ENCODE results near the gene RTL9.
"Not testable (repeated sequence)": the region's sequence is repeated elsewhere in the genome, so short reads cannot be mapped to it uniquely, and the experiment has no call there.

RTL9 gene

GRCh38 chrX:110358548-110358947, at the start of gene RTL9:
Gene RTL9 (plus strand): TSS chrX:110358848. CDS start chrX:110450618, 91,770 bp downstream.
- no peak for DNase-seq

DNA sequence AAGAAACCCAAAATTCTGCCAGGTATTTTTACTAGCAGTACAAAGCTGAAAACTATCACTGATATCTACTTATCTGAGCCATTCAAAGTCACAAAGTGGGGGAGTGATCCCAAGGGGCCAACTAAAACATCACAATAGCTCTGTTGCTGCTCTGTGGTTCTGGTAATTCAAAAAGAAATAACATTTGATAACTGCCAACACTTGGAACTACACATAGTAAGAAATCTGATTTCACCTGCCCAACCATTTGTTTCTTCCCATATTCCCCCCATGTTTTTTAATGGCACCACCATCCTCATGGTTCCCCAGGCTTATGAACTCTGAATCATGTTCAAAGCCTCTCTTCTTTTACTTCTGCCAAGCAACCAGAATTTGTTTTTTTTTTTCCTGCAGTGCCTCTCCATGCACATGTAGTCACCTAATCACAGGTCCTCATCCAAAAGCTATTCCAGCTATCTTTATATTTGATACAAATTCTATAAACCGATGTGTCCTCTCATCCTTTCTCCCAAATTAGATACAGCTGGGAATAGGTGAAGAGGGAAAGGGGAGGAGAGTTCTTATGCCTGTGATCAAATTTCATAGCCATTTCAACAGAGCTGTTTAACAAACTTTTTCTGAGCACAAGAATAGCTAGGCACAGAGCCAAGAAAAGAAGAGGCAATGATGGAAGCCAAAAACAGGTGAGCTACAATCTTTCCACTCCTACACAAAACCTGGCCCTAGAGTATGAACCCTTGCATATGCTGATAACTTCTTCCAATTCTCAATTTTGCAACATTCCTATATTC, 48.5 kb upstream of the RTL9 start:
- DNase-seq, result no peak

DNA sequence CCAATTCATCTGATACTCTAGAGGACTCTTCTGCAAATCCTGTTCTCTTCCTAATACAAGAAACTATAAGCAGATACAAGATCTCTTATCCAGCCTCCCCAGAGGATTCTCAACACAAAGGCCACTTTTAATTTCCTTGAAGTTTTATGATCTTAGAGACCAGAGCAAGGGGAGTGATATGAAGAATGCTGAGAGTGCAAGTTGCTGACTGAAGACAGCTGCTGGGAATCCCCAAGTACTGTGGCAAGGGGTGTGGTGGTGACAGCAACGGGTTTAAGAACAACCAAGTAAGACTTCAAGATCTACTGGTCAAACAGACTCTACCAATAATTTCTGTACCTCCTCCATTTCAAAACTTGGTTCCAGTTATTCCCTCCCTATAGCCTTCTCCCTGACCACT, 47.8 kb upstream of the RTL9 start:
- DNase-seq, result no peak

DNA sequence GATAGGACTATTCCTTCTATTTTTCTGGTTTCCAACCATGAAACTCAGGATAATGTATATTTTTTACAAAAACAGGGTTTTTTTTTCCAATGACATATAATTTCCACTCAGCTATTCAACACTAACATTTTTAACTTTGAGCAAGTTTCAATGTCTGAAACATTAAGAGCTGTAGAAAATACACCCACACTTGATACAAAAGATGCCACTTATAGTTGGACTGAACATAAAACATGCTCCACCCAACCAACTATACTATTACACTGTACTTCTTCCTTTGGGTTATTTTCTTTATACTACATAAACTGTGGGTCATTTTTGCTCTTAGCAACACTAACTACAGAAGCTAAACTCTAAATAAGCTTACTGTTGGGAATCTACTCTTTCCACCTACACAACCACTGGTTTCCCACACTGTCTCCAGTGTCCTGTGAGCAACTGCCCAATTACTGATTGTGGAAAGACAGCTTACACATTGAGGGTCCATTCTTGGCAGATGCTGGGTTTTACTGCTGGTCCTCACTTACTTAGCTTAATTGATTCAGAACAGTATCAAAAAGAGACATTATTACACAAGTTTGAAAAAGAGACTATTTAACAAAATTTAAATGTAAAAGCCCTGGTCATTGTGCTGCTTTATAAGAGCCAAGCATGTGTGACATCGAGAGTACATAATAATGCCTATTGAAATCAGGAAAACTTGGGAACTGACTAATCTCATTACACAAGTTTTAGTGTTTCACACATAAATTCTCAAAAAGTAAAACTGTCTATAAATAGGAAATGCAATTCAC, 47.0 kb upstream of the RTL9 start:
- no peak for DNase-seq

DNA sequence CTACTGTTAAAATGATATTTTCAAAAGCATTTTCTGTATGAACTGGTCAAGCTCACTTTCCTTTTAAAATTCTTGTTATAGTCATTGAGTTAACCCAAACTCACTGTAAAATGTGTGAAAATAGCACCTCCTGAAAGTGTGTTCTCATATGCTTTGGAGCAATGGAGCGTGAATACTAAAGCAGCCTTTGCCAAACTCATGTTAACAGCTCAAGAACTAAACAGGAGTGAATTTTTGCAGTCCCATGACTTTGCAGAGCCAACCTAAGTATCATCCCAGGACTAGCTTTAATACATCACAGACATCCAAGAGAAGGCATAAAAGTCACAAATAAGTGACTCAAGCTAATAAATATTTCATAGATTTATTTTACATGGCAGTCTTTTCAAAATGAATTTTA, 43.1 kb upstream of the RTL9 start:
- DNase-seq, result no peak

DNA sequence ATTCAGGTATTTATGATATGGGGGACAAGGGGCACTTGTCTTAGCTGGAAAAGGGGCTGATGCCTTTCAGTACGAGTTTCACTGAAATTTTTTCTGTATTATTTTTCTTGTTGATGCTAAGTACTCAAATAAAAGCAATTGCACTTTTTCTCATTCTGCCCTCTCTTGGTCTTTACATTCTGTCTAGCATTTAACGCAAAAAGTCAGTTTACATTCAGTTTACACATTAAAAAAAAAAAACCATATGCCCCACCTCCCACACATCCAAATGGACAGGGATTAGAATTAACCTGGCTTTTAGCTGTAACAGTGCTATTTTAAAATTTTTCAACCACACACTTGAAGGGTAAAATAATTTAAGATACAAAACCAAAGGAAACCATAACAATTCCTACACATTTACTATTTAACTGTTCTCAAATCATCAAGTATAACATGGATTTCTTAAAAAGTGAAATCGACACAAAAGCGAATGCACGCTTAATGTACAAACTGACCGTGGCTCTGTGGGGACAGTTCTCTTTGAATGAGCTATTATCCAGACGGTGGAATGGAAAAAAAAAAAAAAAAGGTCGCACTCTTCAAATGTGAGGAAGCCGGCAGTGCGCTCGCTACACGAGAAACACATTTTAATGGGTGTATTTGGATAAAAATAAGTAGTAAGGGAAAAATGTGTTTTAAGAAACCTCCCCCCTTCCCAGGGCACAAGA, 42.1 kb upstream of the RTL9 start:
- DNase-seq, result peak; percentile 20

DNA sequence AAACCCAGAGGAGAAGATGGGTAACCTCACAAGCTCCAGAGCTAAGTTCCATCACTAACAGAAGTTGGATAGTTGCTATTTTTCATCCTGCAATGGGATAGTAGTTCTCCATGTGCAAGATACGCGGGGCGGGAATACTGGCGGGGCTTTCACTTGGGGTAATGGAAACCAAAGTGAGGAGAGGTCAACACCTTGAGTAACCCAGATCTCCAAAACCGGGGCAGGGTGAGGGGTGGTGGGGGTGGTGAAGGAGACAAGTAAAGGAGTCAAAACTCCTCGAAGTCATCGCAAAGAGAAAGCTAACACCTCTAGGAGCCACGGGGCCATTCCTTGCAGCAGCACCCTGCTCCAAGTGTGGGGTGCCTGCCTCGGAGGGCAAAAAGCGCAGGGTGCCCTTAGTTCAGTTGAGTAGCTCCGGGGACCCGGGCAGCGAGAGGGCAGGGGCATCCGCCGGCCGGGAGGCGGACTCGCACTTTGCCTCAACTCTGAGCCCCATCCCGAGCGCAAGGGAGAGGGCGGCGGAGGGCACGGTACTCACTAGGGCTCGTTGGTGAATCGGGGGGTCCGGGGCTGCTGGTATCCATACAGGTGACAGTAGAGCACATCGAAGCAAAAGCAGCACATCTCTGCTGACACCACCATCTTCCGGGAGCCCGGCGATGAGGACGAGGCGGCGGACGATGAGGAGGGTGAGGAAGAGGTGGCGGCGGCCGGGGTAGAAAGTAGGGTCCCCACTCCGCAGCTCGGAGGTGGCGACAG, 41.4 kb upstream of the RTL9 start:
- peak; percentile 28 for DNase-seq

DNA sequence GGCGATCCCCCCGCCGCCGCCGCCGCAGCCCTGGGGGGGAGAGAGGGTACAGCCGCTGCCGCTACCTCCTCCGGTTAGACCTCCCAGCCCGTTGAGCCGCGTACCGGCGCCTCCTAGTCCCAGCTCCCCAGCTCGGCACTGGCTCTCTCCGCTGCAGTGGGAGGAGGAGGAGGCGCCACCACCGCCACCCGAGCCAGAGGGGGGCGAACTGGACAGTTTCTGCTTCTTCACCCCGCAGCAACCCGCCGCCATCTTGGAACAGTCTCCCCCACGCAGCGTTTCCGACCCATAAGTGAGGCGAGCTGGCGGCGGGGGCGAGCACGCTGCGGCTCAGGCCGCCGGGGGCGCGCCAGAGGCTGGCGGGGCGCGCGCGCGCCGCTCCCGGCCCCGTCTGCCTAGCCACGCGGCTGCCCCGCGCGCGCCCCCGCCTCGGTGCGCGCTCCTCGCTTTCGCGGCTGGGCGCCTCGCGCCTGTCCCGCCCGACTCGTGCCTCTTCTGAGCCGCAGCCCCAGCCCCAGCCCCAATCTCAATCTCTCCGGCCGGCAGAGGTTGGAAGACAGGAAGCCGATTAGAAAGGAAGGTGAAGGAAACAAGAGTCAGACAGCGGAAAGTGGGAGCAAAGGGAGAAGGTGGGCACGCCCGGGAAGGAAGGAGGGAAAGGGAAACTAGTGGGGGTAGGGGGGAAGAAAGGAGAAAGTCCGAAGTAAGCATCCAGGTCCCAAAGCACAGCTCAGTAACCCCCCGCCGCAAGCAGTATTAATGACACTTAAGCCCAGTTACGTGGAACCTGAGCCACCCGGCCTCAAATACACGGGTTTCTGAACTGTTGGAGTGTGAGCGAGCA, 40.6 kb upstream of the RTL9 start, which contains the start of gene AMMECR1:
AMMECR1 (minus strand) TSS at position 266 of the 844 bp plus-strand sequence; CDS start at position 252, 14 bp downstream.
- DNase-seq, result peak; percentile 78

- no peak for DNase-seq
These were observed 40.0 kb upstream of the RTL9 start for GRCh38 chrX:110318664-110318968.

DNA sequence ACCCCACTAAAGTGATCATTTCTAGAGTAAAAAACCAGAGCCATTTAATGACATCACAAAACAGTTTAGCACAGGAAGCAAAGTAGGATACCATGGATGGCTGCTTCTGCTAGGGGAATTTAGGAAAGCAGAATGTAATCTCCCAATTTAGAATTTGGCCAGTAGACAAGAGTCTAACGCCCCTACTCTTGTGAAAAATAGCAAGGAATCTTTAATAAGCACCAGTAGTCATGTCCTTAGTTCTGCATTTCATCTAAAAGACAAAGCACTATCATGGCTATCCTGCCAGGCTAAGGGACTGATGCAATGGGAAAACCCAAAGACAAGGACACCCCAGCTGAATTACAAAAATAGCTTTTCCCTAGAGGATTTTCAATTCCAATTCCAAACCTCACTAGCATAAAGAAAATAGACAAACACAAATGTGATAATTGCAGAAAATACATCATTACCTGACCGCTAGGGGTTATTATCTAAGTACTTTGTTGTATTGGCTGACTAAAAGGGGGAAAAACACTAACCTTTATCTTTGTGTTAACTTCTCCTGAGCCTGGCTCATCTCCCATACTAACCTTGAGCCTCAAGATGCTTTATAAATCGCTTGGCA, 38.2 kb upstream of the RTL9 start:
- no peak for DNase-seq

DNA sequence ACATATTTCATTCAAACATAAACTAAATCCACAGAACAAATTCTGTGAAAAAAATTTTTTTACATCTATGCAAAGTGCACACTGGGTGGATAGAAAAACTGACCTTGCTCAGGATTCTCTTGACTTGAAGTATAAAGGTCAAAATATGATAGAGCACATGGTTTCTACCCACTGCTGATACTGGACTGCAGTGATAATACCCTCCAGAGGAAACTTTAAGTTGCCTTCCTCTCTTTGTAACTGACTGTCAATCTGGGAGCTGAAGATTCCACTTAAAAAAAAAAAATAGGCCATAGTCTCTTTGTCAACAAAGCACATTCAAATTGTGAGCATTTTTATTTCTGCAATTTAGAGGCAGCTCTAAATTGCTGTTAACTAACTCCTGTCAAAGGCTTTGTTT, 37.6 kb upstream of the RTL9 start:
- DNase-seq, result no peak

GRCh38 chrX:110321670-110322069, 37.0 kb upstream of the RTL9 start:
- DNase-seq, result no peak

- peak; percentile 34 for DNase-seq
These were observed 36.0 kb upstream of the RTL9 start for GRCh38 chrX:110322603-110323002.

GRCh38 chrX:110326712-110327111, 31.9 kb upstream of the RTL9 start:
- no peak for DNase-seq

GRCh38 chrX:110327336-110327735, 31.3 kb upstream of the RTL9 start:
- no peak for DNase-seq

DNA sequence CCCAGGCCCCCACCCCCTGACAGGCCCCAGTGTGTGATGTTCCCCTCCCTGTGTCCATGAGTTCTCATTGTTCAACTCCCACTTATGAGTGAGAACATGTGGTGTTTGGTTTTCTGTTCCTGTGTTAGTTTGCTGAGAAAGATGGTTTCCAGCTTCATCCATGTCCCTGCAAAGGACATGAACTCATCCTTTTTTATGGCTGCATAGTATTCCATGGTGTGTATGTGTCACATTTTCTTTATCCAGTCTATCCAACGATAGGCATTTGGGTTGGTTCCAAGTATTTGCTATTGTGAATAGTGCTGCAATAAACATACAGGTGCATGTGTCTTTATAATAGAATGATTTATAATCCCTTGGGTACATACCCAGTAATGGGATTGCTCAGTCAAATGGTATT, 30.0 kb upstream of the RTL9 start:
- not testable (repeated sequence) for DNase-seq

- DNase-seq, result no peak
These were observed 27.1 kb upstream of the RTL9 start for GRCh38 chrX:110331444-110332030.

DNA sequence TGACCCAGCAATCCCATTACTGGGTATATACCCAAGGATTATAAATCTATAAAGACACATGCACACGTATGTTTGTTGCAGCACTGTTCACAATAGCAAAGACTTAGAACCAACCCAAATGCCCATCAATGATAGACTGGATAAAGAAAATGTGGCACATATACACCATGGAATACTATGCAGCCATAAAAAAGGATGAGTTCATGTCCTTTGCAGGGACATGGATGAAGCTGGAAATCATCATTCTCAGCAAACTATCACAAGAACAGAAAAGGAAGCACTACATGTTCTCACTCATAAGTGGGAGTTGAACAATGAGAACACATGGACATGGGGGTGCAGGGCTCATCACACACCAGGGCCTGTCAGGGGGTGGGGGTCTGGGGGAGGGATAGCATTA, 25.2 kb upstream of the RTL9 start:
- DNase-seq, result not testable (repeated sequence)

- peak; percentile 10 for DNase-seq
These were observed 19.7 kb upstream of the RTL9 start for GRCh38 chrX:110338935-110339334.

GRCh38 chrX:110341189-110342035, 17.2 kb upstream of the RTL9 start:
- DNase-seq, result peak; percentile 82

Measured in EL (cell line).